ENCODE results near the gene TMEM72.
A peak's percentile ranks its signal among the peaks of the same experiment; 100 is the strongest.

Gene TMEM72

DNA sequence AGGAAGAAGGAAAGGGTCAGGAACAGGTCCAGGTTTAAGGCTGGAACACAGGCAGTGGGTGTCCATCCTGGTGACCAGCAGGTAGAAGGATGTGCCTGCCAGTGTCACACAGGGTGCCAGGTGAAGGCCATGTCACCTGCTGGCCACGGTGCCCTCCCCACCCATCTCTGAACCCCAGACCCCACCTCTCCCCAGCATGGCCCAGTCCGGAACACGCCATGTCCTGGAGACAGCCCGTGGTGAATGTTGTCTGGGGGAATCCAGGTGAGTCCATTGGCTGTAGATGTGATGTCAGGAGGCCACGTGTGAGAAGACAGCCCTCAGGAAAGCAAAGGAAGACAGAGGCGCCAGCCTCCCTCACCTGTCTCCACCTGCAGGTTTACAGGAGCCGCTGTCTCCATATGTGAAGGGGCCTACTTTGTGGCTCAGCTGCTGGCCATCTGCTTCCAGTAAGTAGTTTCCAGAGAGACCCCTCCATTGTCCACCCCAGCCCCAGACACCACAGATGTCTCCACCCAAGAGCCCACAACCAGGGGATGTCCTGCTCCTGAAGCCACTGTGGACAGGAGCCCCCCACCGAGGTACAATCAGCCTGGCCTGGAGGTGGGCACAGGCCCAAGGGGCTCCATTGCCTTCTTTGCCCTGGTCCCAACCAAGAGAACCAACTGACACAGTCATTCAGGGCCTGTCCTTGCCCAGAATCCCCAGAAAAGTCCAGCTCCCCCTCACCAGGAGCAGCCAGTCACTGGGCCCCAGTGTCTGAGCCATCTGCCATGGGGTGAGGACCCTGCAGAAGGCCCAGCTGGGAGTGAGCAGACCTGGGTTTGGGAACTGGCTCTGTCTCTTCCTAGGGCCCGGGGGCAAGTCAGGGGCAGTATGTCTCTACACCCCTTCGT is 20.7 kb downstream of the TMEM72 start:
- peaks cover 12 to 56% (median 49%) of the 10 kb centered on the region in 5 donors for H3K4me1 ChIP-seq (ENCODE audit: control insufficient read depth in 5 of 5, insufficient read depth in 5 of 5, low read length in 5 of 5)
- H3K27ac ChIP-seq (ENCODE audit: low read depth, low read length) = no peak overlapping the region
- H3K9me3 ChIP-seq (ENCODE audit: control insufficient read depth in 5 of 5, low read length in 5 of 5) = no peaks in the 10 kb centered on the region
- H3K4me3 ChIP-seq (ENCODE audit: low read depth in 1 of 5, low read length in 5 of 5) = no peak overlapping the region
- H3K27me3 ChIP-seq (ENCODE audit: control insufficient read depth in 5 of 5, insufficient read depth in 4 of 5, low read length in 5 of 5) = no peaks in the 10 kb centered on the region
- H3K36me3 ChIP-seq (ENCODE audit: control insufficient read depth in 5 of 5, insufficient read depth in 5 of 5, low read length in 5 of 5) = no peaks in the 10 kb centered on the region
- H3K9ac ChIP-seq (ENCODE audit: low read length in 5 of 5) = peak overlapping the region in 1 of 5 donors; percentile 31

DNA sequence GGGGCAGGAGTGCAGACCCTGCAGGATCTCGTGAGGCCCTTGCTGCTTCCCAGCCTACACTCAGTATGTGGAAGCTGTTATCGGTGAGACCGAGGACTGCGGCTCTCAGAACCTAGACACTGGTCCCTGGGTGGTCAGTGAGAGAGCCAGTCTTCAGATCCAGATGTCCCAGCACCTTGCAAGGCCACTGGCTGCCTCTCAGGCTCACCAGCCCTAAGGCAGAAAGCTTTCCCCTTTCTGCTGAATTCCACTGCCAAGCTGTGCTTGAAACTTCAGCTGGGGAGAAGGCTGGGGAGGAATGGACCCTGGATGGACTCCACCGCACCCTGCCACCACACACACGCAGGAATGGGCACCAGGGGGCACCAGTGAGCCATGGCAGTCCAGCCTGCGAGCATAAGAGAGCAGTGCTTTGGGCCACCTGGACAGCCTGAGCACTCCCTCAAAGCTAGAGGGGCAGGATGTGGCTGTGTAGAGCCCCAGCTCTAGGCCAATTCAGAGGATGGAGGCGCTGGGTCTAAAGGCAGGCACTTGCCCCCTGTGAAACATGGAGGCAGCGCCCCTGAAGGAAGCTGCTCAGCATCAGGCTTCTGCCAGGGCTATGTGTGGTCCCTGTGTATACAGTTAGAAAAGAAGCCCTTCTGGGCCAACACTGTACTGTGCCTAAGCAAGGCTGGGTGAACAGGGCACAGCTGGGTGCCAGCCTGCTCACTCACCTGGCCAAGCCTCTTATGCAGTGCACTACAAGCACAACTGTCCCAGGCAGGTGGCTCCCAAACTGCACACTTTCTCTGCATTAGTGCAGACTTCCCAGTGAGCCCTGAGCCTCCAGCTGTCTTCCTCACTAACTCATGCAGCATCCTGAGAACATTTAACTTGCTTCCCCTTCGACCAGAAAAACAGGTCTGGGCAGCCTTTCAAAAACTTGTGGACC is 21.6 kb downstream of the TMEM72 start:
- H3K9ac ChIP-seq (ENCODE audit: low read length in 5 of 5) = peak overlapping the region in 1 of 5 donors; percentile 31

DNA sequence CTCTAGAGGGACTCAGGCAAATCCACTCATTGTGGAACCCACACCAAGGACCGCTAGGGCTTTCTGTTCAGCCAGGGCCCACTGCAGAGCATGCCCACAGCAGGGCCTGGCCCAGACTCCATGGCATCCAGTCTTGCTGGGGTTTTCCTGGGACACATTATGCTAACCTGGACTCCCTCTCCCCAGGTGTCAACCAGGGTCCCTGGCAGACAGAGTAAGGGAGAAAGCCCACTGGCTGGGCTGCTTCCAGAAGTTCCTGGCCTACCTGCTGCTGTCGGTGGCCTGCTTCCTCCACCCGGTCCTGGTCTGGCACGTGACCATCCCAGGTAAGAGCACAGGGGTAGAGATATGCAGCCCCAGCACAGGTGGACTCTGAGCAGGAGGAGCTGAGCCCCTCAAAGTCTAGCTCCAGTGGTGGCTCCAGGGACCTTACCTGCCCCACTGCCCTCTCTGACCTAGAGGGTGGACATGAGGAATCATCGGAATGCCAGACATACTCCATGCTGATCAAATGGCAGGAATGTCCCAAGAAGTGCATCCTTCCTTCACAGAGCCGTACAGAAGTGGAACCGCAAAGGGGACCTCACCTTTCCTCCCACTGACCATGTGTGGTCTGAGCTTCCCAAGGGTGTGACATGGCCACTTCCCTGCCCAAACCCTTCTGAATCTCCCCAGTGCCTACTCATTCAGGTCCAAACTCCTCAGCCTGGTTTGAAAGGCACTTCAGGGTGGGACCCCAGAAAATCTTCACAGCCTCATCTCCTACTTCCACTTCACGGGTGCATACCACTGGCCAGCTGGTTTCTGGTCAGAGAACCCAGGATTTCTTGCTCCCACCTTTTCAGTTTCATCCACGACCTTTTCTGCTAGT is 22.5 kb downstream of the TMEM72 start:
- Histone ChIP-seq H3K27me3 (ENCODE audit: control insufficient read depth in 5 of 5, insufficient read depth in 4 of 5, low read length in 5 of 5) (no peaks in the 10 kb centered on the region), H3K4me1 (ENCODE audit: control insufficient read depth in 5 of 5, insufficient read depth in 5 of 5, low read length in 5 of 5) (peaks cover 17 to 57% (median 49%) of the 10 kb centered on the region in 5 donors), H3K9me3 (ENCODE audit: control insufficient read depth in 5 of 5, low read length in 5 of 5) (no peaks in the 10 kb centered on the region), H3K27ac (ENCODE audit: low read depth, low read length) (no peak overlapping the region), H3K9ac (ENCODE audit: low read length in 5 of 5) (peak overlapping the region in 1 of 5 donors; percentile 19), H3K36me3 (ENCODE audit: control insufficient read depth in 5 of 5, insufficient read depth in 5 of 5, low read length in 5 of 5) (no peaks in the 10 kb centered on the region), H3K4me3 (ENCODE audit: low read depth in 1 of 5, low read length in 5 of 5) (no peak overlapping the region)

More for the DNA sequence above, 21.6 kb downstream of the TMEM72 start:
- Histone ChIP-seq H3K36me3 (ENCODE audit: control insufficient read depth in 5 of 5, insufficient read depth in 5 of 5, low read length in 5 of 5) (no peaks in the 10 kb centered on the region), H3K4me1 (ENCODE audit: control insufficient read depth in 5 of 5, insufficient read depth in 5 of 5, low read length in 5 of 5) (peaks cover 17 to 57% (median 49%) of the 10 kb centered on the region in 5 donors), H3K27ac (ENCODE audit: low read depth, low read length) (no peak overlapping the region), H3K9me3 (ENCODE audit: control insufficient read depth in 5 of 5, low read length in 5 of 5) (no peaks in the 10 kb centered on the region), H3K4me3 (ENCODE audit: low read depth in 1 of 5, low read length in 5 of 5) (no peak overlapping the region), H3K27me3 (ENCODE audit: control insufficient read depth in 5 of 5, insufficient read depth in 4 of 5, low read length in 5 of 5) (no peaks in the 10 kb centered on the region)

DNA sequence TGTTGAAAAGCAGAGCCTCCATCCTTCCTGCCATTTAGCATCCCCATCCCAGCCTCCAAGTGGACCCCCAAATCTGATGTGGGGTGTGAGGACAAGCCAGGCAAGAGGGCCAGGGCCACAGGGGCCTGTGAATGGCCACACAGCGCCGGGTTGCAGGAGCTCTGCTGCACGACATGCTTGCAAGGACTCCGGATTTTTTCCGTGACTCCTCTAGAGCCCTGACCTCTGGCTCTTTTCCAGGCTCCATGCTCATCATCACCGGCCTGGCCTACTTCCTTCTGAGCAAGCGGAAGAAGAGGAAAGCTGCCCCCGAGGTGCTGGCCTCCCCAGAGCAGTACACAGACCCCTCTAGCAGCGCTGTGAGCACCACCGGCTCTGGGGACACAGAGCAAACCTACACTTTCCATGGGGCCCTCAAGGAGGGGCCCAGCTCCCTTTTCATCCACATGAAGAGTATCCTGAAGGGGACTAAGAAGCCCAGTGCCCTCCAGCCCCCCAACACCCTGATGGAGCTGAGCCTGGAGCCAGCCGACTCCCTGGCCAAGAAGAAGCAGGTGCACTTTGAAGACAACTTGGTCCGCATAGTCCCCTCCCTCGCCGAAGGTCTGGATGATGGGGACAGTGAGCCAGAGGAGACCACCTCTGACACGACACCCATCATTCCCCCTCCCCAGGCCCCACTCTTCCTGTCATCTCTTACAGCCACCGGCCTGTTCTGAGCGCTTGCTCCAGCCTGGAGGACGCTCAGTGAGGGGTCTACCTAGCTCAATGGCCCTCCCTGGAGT is 23.5 kb downstream of the TMEM72 start:
- Histone ChIP-seq H3K27ac (ENCODE audit: low read depth, low read length) (peak overlapping the region; percentile 54), H3K36me3 (ENCODE audit: control insufficient read depth in 5 of 5, insufficient read depth in 5 of 5, low read length in 5 of 5) (no peaks in the 10 kb centered on the region), H3K9me3 (ENCODE audit: control insufficient read depth in 5 of 5, low read length in 5 of 5) (no peaks in the 10 kb centered on the region), H3K9ac (ENCODE audit: low read length in 5 of 5) (no peak overlapping the region), H3K27me3 (ENCODE audit: control insufficient read depth in 5 of 5, insufficient read depth in 4 of 5, low read length in 5 of 5) (no peaks in the 10 kb centered on the region), H3K4me3 (ENCODE audit: low read depth in 1 of 5, low read length in 5 of 5) (no peak overlapping the region), H3K4me1 (ENCODE audit: control insufficient read depth in 5 of 5, insufficient read depth in 5 of 5, low read length in 5 of 5) (peaks cover 17 to 57% (median 49%) of the 10 kb centered on the region in 5 donors)

DNA sequence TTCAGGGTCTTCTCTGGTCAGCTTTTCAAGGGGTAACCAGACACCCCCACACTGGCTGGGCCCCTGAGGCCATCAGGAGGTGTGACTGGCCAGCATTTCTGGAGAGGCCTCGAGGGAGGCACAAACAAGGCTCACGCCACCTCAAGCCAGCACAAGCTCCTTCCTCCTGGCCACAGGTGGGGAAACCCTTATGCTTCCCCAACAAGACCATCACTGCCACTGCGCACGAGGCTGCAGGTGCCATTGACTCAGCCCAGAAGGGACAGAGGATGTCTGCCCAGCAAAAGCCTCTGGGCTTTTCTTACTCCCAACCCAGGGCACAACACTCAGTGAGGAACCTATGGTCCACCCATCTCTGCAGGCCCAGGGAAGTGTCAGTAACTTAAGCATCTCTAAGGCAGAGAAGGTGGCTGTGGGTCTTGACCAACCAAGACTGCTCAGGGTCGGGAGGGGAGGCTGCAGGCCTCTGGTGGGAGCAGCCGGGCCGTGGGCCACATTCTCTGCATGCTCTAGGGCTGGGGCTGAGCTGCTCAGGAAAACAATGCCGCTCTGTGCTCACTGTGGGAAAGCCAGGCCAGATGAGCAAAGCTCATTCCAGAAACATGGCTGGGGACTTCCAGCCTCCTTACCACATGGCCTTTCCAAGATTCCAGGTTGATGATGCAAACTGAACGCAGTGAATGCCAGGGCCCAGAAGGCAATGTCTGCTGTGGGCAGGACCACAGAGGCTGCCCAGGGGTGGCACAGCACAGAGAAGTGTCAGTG is 24.2 kb downstream of the TMEM72 start:
- Histone ChIP-seq H3K9me3 (ENCODE audit: control insufficient read depth in 5 of 5, low read length in 5 of 5) (peaks cover 0 to 2% (median 0%) of the 10 kb centered on the region in 5 donors), H3K4me1 (ENCODE audit: control insufficient read depth in 5 of 5, insufficient read depth in 5 of 5, low read length in 5 of 5) (peaks cover 17 to 57% (median 49%) of the 10 kb centered on the region in 5 donors), H3K4me3 (ENCODE audit: low read depth in 1 of 5, low read length in 5 of 5) (no peak overlapping the region), H3K9ac (ENCODE audit: low read length in 5 of 5) (peak overlapping the region in 1 of 5 donors; percentile 42), H3K27me3 (ENCODE audit: control insufficient read depth in 5 of 5, insufficient read depth in 4 of 5, low read length in 5 of 5) (no peaks in the 10 kb centered on the region), H3K27ac (ENCODE audit: low read depth, low read length) (peak overlapping the region; percentile 54), H3K36me3 (ENCODE audit: control insufficient read depth in 5 of 5, insufficient read depth in 5 of 5, low read length in 5 of 5) (no peaks in the 10 kb centered on the region)

DNA sequence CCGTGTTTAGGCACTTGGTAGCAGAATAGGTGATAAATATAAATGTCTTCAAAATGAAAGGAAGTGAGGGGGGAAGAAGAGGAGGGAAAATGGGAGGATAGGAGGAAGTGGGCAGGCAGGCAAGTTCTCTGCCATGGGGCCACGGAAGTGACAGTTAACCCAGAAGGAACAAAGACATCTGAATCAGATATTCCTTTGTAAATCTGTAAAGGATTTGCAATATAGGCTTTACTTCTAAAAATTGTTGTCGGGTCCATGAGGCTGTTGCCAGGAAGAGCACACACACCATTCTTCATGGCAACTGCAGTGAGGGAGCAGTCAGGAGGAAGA is 24.8 kb downstream of the TMEM72 start:
- H3K9ac ChIP-seq (ENCODE audit: low read length in 5 of 5) = no peak overlapping the region
- peaks cover 17 to 57% (median 49%) of the 10 kb centered on the region in 5 donors for H3K4me1 ChIP-seq (ENCODE audit: control insufficient read depth in 5 of 5, insufficient read depth in 5 of 5, low read length in 5 of 5)
- peak overlapping the region; percentile 54 for H3K27ac ChIP-seq (ENCODE audit: low read depth, low read length)
- no peaks in the 10 kb centered on the region for H3K27me3 ChIP-seq (ENCODE audit: control insufficient read depth in 5 of 5, insufficient read depth in 4 of 5, low read length in 5 of 5)
- H3K4me3 ChIP-seq (ENCODE audit: low read depth in 1 of 5, low read length in 5 of 5) = no peak overlapping the region
- H3K36me3 ChIP-seq (ENCODE audit: control insufficient read depth in 5 of 5, insufficient read depth in 5 of 5, low read length in 5 of 5) = no peaks in the 10 kb centered on the region
- H3K9me3 ChIP-seq (ENCODE audit: control insufficient read depth in 5 of 5, low read length in 5 of 5) = peaks cover 0 to 6% (median 0%) of the 10 kb centered on the region in 5 donors

DNA sequence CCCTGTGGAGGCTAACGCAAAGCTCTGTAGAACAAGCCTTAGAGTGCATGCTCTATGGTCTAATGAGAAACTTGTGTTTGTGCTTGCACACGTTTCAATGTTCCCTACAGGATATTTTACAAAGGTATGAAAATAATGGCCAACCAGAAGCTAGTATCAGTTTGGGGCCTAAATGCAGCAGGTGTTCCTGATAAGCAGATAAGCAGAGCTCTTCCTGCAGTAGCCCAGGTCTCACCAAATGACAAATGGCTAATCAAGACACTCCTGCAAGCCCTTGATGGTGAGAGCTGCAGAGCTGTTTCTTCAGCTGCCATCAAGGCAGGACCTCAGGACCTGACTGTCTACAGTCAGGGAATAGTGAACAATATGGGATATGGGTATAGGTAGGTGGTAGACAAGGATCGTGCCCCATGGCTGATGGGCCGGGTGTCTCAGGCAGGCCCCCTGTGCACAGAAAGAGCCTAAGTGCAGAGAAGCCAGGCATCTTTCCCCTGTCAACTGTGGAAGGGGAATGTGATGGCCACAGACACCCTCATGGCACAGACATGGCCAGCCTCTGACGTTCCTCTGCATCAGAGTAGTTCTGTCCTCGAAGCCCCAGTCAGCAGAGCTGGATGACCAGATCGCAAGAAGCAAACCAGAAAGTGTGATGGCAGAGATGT is 25.3 kb downstream of the TMEM72 start:
- H3K9ac ChIP-seq (ENCODE audit: low read length in 5 of 5) = no peak overlapping the region
- H3K4me1 ChIP-seq (ENCODE audit: control insufficient read depth in 5 of 5, insufficient read depth in 5 of 5, low read length in 5 of 5) = peaks cover 17 to 57% (median 49%) of the 10 kb centered on the region in 5 donors
- H3K27me3 ChIP-seq (ENCODE audit: control insufficient read depth in 5 of 5, insufficient read depth in 4 of 5, low read length in 5 of 5) = no peaks in the 10 kb centered on the region
- peaks cover 0 to 6% (median 0%) of the 10 kb centered on the region in 5 donors for H3K9me3 ChIP-seq (ENCODE audit: control insufficient read depth in 5 of 5, low read length in 5 of 5)
- peak overlapping the region; percentile 54 for H3K27ac ChIP-seq (ENCODE audit: low read depth, low read length)
- no peak overlapping the region for H3K4me3 ChIP-seq (ENCODE audit: low read depth in 1 of 5, low read length in 5 of 5)
- no peaks in the 10 kb centered on the region for H3K36me3 ChIP-seq (ENCODE audit: control insufficient read depth in 5 of 5, insufficient read depth in 5 of 5, low read length in 5 of 5)

DNA sequence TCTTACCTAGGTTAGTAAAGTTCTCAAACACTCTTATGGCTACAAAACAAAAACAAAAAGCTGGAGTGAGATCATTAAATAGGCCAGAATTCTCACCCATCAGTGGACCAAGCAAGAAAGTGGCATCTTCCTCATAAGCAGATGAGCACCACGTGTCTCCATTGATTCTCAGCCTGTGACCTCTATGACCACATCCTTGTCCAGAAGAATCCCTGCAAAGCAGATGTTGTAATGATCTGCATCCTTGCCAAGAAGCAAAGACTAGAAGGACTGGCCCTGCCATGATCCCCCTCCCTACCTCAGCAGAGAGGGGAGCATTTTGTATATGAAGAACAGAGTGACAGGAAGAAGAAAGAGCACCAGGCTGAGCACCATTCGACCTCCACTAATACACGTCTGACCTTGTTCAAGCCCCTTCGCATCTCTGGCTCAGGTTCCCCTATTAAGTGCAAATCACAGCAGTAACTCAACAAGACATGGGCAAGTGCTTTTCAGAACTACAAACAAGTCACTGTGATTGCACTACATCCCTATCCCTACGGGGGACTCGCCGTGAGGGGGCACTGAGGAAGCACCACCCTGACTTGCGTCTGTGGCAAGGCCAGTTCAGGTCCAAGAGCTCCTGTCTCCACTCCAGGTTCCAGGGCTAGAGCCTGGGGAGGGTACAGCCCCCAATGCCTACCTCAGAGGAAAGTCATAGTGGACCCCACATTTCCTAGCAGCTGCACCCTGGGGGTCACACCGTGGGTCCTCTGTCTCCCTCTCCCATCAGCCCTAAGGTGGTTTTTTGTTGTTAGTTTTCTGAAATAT is 26.3 kb downstream of the TMEM72 start:
- Histone ChIP-seq H3K27ac (ENCODE audit: low read depth, low read length) (peak overlapping the region; percentile 54), H3K4me3 (ENCODE audit: low read depth in 1 of 5, low read length in 5 of 5) (no peak overlapping the region), H3K9ac (ENCODE audit: low read length in 5 of 5) (no peak overlapping the region), H3K9me3 (ENCODE audit: control insufficient read depth in 5 of 5, low read length in 5 of 5) (peaks cover 0 to 6% (median 0%) of the 10 kb centered on the region in 5 donors), H3K36me3 (ENCODE audit: control insufficient read depth in 5 of 5, insufficient read depth in 5 of 5, low read length in 5 of 5) (no peaks in the 10 kb centered on the region), H3K27me3 (ENCODE audit: control insufficient read depth in 5 of 5, insufficient read depth in 4 of 5, low read length in 5 of 5) (no peaks in the 10 kb centered on the region), H3K4me1 (ENCODE audit: control insufficient read depth in 5 of 5, insufficient read depth in 5 of 5, low read length in 5 of 5) (peaks cover 17 to 54% (median 46%) of the 10 kb centered on the region in 5 donors)

Data from subcutaneous abdominal adipose tissue (tissue), 5 donors.